Neural cell (in vitro differentiated cells): ENCODE results near the gene SLC13A5.

Experiments used
- EP300 ChIP-seq: fragments of 450-650 bp; conservative IDR thresholded peaks from 2 replicates; pipeline ENCODE4 v1.6.1; 2014; ENCODE audit warnings: antibody characterized with exemption, mild to moderate bottlenecking, moderate library complexity; ENCODE audit not compliant: poor library complexity, severe bottlenecking
- EZH2 ChIP-seq: fragments of 200-600, 300-800 bp; shearing (Covaris generic), sonication (generic); IDR thresholded peaks from 2 replicates; pipeline ENCODE4 v1.6.1; 2014; ENCODE audit warnings: antibody characterized with exemption, low read length, borderline replicate concordance, mild to moderate bottlenecking; ENCODE audit not compliant: insufficient read depth, poor library complexity, severe bottlenecking
- MXI1 ChIP-seq: fragments of 450-650 bp; conservative IDR thresholded peaks from 2 replicates; pipeline ENCODE4 v1.6.1; 2014; ENCODE audit warnings: antibody characterized with exemption, mild to moderate bottlenecking; ENCODE audit not compliant: poor library complexity, severe bottlenecking
- RAD21 ChIP-seq: fragments of 450-650 bp; conservative IDR thresholded peaks from 2 replicates; pipeline ENCODE4 v1.6.1; 2014; ENCODE audit warnings: antibody characterized with exemption, mild to moderate bottlenecking, moderate library complexity
- REST ChIP-seq: IDR thresholded peaks from 2 replicates; pipeline ENCODE4 v1.6.1; 2012; ENCODE audit warnings: borderline replicate concordance
- TAF1 ChIP-seq: IDR thresholded peaks from 2 replicates; pipeline ENCODE4 v1.6.1; 2012; ENCODE audit warnings: low read depth
- TF ChIP-seq, protein P1 (sequence below): fragments of 450-650 bp; IDR thresholded peaks from 2 replicates; pipeline ENCODE4 v1.5.1; 2014; ENCODE audit warnings: antibody characterized with exemption, mild to moderate bottlenecking, moderate library complexity; ENCODE audit not compliant: poor library complexity, severe bottlenecking

DNA sequence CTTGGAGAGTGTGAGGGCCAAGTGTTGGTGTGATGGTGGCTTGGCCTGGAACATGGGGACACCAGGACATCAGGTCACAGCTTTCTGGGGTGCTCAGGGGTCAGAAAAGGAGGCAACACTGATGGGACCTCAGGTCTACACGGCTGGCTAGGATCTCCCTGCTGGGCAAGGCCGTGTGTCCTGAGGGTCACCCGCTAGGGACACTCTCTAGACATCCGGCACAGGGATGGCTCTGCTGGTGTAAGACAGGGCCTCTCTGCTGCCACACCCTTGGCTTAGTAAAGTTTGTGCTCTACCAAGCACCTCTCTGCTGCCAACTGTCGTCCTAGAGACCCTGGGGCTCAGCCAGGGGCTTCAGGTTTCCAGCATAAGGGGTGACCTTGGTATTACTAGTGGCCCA is 16.3 kb downstream of the SLC13A5 start:
- TF ChIP-seq MXI1 (no peak), EZH2 (no peak), REST (no peak), TAF1 (no peak), RAD21 (no peak), EP300 (no peak)
- TF ChIP-seq, protein P1, sequence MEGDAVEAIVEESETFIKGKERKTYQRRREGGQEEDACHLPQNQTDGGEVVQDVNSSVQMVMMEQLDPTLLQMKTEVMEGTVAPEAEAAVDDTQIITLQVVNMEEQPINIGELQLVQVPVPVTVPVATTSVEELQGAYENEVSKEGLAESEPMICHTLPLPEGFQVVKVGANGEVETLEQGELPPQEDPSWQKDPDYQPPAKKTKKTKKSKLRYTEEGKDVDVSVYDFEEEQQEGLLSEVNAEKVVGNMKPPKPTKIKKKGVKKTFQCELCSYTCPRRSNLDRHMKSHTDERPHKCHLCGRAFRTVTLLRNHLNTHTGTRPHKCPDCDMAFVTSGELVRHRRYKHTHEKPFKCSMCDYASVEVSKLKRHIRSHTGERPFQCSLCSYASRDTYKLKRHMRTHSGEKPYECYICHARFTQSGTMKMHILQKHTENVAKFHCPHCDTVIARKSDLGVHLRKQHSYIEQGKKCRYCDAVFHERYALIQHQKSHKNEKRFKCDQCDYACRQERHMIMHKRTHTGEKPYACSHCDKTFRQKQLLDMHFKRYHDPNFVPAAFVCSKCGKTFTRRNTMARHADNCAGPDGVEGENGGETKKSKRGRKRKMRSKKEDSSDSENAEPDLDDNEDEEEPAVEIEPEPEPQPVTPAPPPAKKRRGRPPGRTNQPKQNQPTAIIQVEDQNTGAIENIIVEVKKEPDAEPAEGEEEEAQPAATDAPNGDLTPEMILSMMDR, result no peak
